GM23338 (cell line): ENCODE results near the gene PPP1R18. TPM values are rescaled to one million over a fixed set of nuclear protein-coding genes. Genes with fewer than 3 reads are reported as not detected.

Source experiments
- CREB1 ChIP-seq: fragments of 250-450 bp; sonication (Bioruptor Pico); IDR thresholded peaks from 2 replicates; pipeline ENCODE4 v1.5.0; 2020; ENCODE audit warnings: low read depth, mild to moderate bottlenecking, moderate library complexity
- CTCF ChIP-seq, 2 experiments: fragments of 200-600 bp in 1 of 2; sonication (generic) in 1 of 2; conservative IDR thresholded peaks; 2 replicates each; pipeline versions ENCODE4 v1.5.1 to v1.6.1; 2016 to 2017; ENCODE audit warnings: antibody characterized with exemption in 2 of 2, low read depth in 2 of 2, mild to moderate bottlenecking in 2 of 2, moderate library complexity in 1 of 2
- ETS1 ChIP-seq: IDR thresholded peaks from 2 replicates; pipeline ENCODE4 v1.6.1; 2016; ENCODE audit warnings: antibody characterized with exemption
- EZH2 ChIP-seq: fragments of 200-600 bp; sonication (generic); IDR thresholded peaks from one replicate; pipeline ENCODE4 v1.8.0; 2017; ENCODE audit warnings: antibody characterized with exemption, mild to moderate bottlenecking, low read depth; ENCODE audit not compliant: unreplicated experiment
- EZH2phosphoT487 ChIP-seq: fragments of 200-600 bp; sonication (generic); IDR thresholded peaks from one replicate; pipeline ENCODE4 v1.8.1; 2018; ENCODE audit warnings: antibody characterized with exemption; ENCODE audit not compliant: unreplicated experiment
- JUNB ChIP-seq: IDR thresholded peaks from one replicate; pipeline ENCODE4 v1.6.1; 2016; ENCODE audit warnings: antibody characterized with exemption; ENCODE audit not compliant: unreplicated experiment
- NANOG ChIP-seq: IDR thresholded peaks from 2 replicates; pipeline ENCODE4 v1.6.1; 2016; ENCODE audit warnings: antibody characterized with exemption, borderline replicate concordance
- POLR2AphosphoS5 ChIP-seq: IDR thresholded peaks from 2 replicates; pipeline ENCODE4 v1.6.1; 2016; ENCODE audit warnings: antibody characterized with exemption, low read depth
- REST ChIP-seq: IDR thresholded peaks from one replicate; pipeline ENCODE4 v1.6.1; 2018; ENCODE audit warnings: antibody characterized with exemption; ENCODE audit not compliant: unreplicated experiment
- STAT1 ChIP-seq: IDR thresholded peaks from one replicate; pipeline ENCODE4 v1.6.1; 2016; ENCODE audit warnings: antibody characterized with exemption; ENCODE audit not compliant: unreplicated experiment
- ZNF114 ChIP-seq: fragments of 250-450 bp; sonication (Bioruptor Pico); IDR thresholded peaks from 2 replicates; pipeline ENCODE4 v1.5.0; 2020; ENCODE audit warnings: mild to moderate bottlenecking, moderate library complexity
- ZNF462 ChIP-seq: fragments of 250-450 bp; sonication (Bioruptor Pico); IDR thresholded peaks from 2 replicates; pipeline ENCODE4 v1.5.0; 2020; ENCODE audit warnings: mild to moderate bottlenecking, moderate library complexity
- polyA plus RNA-seq: library from polyadenylated mRNA; unstranded; fragments of >200 nt; fragmentation: Nextera tagmentation; extraction: Ambion mirVana; gene quantifications from 2 replicates; pipeline ENCODE4 v1.2.1, GENCODE V29; 2016
- total RNA-seq: library from RNA; depleted of rRNA; stranded (reverse); fragments of >200 nt; shearing (Covaris generic); gene quantifications from 2 replicates; pipeline ENCODE4 v1.2.3, GENCODE V29; 2014

PPP1R18 gene
- total and polyA plus RNA-seq, 2 experiments from 2014 or later, result 17.1 to 19.2 TPM

- TF ChIP-seq ZNF462 (CRISPR knock-in tag) (no peak), REST (no peak), CTCF (conservative IDR thresholded peaks at IDR 0.05; ENCODE audit: low read depth in 2 of 2) (no peak), JUNB (no peak), NANOG (no peak), EZH2phosphoT487 (no peak), ZNF114 (no peak), ETS1 (no peak), STAT1 (no peak), CREB1 (no peak), POLR2AphosphoS5 (no peak), EZH2 (no peak)
Observed at GRCh38 chr6:30711758-30712380, 25.4 kb upstream of the PPP1R18 start (continued).
